Endothelial cell of umbilical vein (primary cell): Measurements from ENCODE around the gene COL20A1. TPM values are rescaled to one million over a fixed set of nuclear protein-coding genes. Genes with fewer than 3 reads are reported as not detected.

ENCODE experiments used
- BruUV-seq: library from RNA; stranded (reverse); fragments of 400-500 nt; replicated peaks from 2 replicates; lab custom pipeline; 2021; lab: Mats Ljungman, UMichigan
- CTCF ChIA-PET: fragments of 300-600, 350-600 bp; sonication (Branson Sonifier 250); formaldehyde crosslinking; loops from one replicate; lab custom pipeline; 2021; ENCODE audit warnings: antibody characterized with exemption, inconsistent platforms; lab: Charles Lee
- POLR2A ChIA-PET: fragments of 300-600, 350-600 bp; sonication (Branson Sonifier 250); formaldehyde crosslinking; loops from one replicate; lab custom pipeline; 2021; ENCODE audit warnings: antibody characterized with exemption, inconsistent platforms; lab: Charles Lee
- DNase-seq: peaks from one replicate; pipeline ENCODE4 v3.0.0-alpha.2; 2011; ENCODE audit warnings: low read depth, low spot score
- FAIRE-seq: peaks from 2 replicates; lab custom pipeline; 2011; peaks lifted over from hg19 to GRCh38; lab: Jason Lieb, UNC
- H2AFZ ChIP-seq: 2 replicates; pipeline ENCODE4 v1.6.0; 2012; ENCODE audit warnings: low read depth, low read length, control low read depth, inconsistent platforms
- H3K27ac ChIP-seq: 2 replicates; pipeline ENCODE4 v1.5.1; 2011; ENCODE audit warnings: low read depth, mild to moderate bottlenecking, control low read depth, low read length, moderate library complexity; ENCODE audit not compliant: insufficient read depth
- H3K27me3 ChIP-seq, 2 experiments: 2 replicates each; pipeline versions ENCODE4 v1.6.0 to v1.6.1; 2011; ENCODE audit warnings: low read length in 2 of 2, mixed read lengths in 1 of 2; ENCODE audit not compliant: control insufficient read depth in 2 of 2, insufficient read depth in 2 of 2
- H3K36me3 ChIP-seq, 2 experiments: 2 replicates in 1 of 2; 3 replicates in 1 of 2; pipeline ENCODE4 v1.5.1; 2011; ENCODE audit warnings: low read length in 2 of 2, mild to moderate bottlenecking in 1 of 2, moderate library complexity in 1 of 2; ENCODE audit not compliant: control insufficient read depth in 2 of 2, insufficient read depth in 2 of 2; ENCODE audit errors: extremely low read depth in 1 of 2
- H3K4me1 ChIP-seq: 3 replicates; pipeline ENCODE4 v1.5.1; 2011; ENCODE audit warnings: mild to moderate bottlenecking, low read length; ENCODE audit not compliant: control insufficient read depth, insufficient read depth; ENCODE audit errors: extremely low read depth
- H3K4me2 ChIP-seq: 2 replicates; pipeline ENCODE4 v1.6.1; 2011; ENCODE audit warnings: low read length, control low read depth, mixed read lengths; ENCODE audit not compliant: insufficient read depth
- H3K4me3 ChIP-seq, 3 experiments: fragments of 200-600 bp in 1 of 3; sonication (generic), shearing (Covaris generic) in 1 of 3; replicated peaks in 1 of 3; 2 replicates each; pipeline ENCODE4 v1.5.1; 2011 to 2016; ENCODE audit warnings: control low read depth in 3 of 3, low read length in 3 of 3, mild to moderate bottlenecking in 2 of 3, inconsistent platforms in 1 of 3, low read depth in 1 of 3, moderate library complexity in 1 of 3; ENCODE audit not compliant: insufficient read depth in 1 of 3
- H3K79me2 ChIP-seq: 2 replicates; pipeline ENCODE4 v1.6.0; 2012; ENCODE audit warnings: low read length, inconsistent platforms; ENCODE audit not compliant: control insufficient read depth, insufficient read depth
- H3K9ac ChIP-seq: replicated peaks from 2 replicates; pipeline ENCODE3; 2011; ENCODE audit warnings: low read length, control low read depth; ENCODE audit not compliant: insufficient read depth; ENCODE audit errors: extremely low read depth
- H3K9me1 ChIP-seq: replicated peaks from 3 replicates; pipeline ENCODE4 v1.6.0; 2011; ENCODE audit warnings: mild to moderate bottlenecking, low read length; ENCODE audit not compliant: control insufficient read depth, insufficient read depth; ENCODE audit errors: extremely low read depth
- H3K9me3 ChIP-seq: replicated peaks from 2 replicates; pipeline ENCODE4 v1.5.1; 2012; ENCODE audit warnings: low read length, inconsistent platforms; ENCODE audit not compliant: control insufficient read depth, insufficient read depth
- H4K20me1 ChIP-seq: replicated peaks from 2 replicates; pipeline ENCODE3; 2011; ENCODE audit warnings: mild to moderate bottlenecking, low read length; ENCODE audit not compliant: control insufficient read depth, insufficient read depth; ENCODE audit errors: extremely low read depth
- EZH2 ChIP-seq: IDR thresholded peaks from 2 replicates; pipeline ENCODE4 v1.6.1; 2012; ENCODE audit warnings: borderline replicate concordance, low read depth, mild to moderate bottlenecking, moderate library complexity, low read length, inconsistent platforms; ENCODE audit not compliant: severe bottlenecking
- FOS ChIP-seq: IDR thresholded peaks from 2 replicates; pipeline ENCODE4 v1.6.1; 2011; ENCODE audit warnings: mild to moderate bottlenecking, low read length, moderate library complexity, borderline replicate concordance; ENCODE audit not compliant: insufficient read depth
- GATA2 ChIP-seq: IDR thresholded peaks from 2 replicates; pipeline ENCODE4 v1.7.0; 2011; ENCODE audit warnings: low read depth, mild to moderate bottlenecking, moderate library complexity, mixed read lengths, low read length; ENCODE audit not compliant: insufficient read length, insufficient read depth
- JUN ChIP-seq: IDR thresholded peaks from 2 replicates; pipeline ENCODE4 v1.6.1; 2011; ENCODE audit warnings: borderline replicate concordance, low read depth; ENCODE audit not compliant: insufficient read length, insufficient read depth
- MYC ChIP-seq: IDR thresholded peaks from one replicate; pipeline ENCODE4 v1.6.1; 2011; ENCODE audit warnings: mild to moderate bottlenecking, low read depth, low read length
- POLR2A ChIP-seq: IDR thresholded peaks from 2 replicates; pipeline ENCODE4 v1.6.1; 2012; ENCODE audit warnings: low read depth, mild to moderate bottlenecking, control low read depth, low read length
- POLR2AphosphoS5 ChIP-seq: IDR thresholded peaks from 2 replicates; pipeline ENCODE4 v1.6.1; 2012; ENCODE audit warnings: low read depth, mild to moderate bottlenecking, control low read depth, low read length, moderate library complexity; ENCODE audit not compliant: insufficient read depth
- dilution Hi-C: fragments of 300-500 bp; cut with MboI; formaldehyde crosslinking; loops from one replicate; pipeline ENCODE4 v1.15.0; 2019; ENCODE audit warnings: low sequenced_read_pairs; ENCODE audit not compliant: extremely low pct_ligation_motif_present
- intact Hi-C: fragments of 100-400 bp; cut with micrococcal nuclease; formaldehyde crosslinking; loops from one replicate; pipeline ENCODE4 v1.10.0; 2022
- polyA plus RNA-seq, 4 experiments: library from polyadenylated mRNA; depleted of rRNA in 3 of 4; stranded (reverse) in 3 of 4; unstranded in 1 of 4; fragments of >200 nt; gene quantifications; 2 replicates each; pipeline versions ENCODE4 v1.2.1 to v1.2.3, GENCODE V29; 2011 to 2012; ENCODE audit warnings: missing spikeins in 1 of 4
- total RNA-seq: library from RNA; stranded (reverse); gene quantifications from 2 replicates; pipeline ENCODE4 v1.2.3, GENCODE V29; 2021
- TF ChIP-seq, protein P1 (sequence below), 2 donors: IDR thresholded peaks; 1 replicate in 1 of 2; 2 replicates in 1 of 2; pipeline ENCODE4 v1.5.1; 2011; ENCODE audit warnings: low read length in 2 of 2, mild to moderate bottlenecking in 2 of 2, moderate library complexity in 2 of 2, control low read depth in 1 of 2, inconsistent platforms in 1 of 2, low read depth in 1 of 2; ENCODE audit not compliant: insufficient read depth in 1 of 2; ENCODE audit errors: extremely low read depth in 1 of 2

Gene COL20A1
- total and polyA plus RNA-seq, 2 donors (not counting 3 experiments of a cell fraction or from before 2014, with no cell fraction given) = not detected

DNA sequence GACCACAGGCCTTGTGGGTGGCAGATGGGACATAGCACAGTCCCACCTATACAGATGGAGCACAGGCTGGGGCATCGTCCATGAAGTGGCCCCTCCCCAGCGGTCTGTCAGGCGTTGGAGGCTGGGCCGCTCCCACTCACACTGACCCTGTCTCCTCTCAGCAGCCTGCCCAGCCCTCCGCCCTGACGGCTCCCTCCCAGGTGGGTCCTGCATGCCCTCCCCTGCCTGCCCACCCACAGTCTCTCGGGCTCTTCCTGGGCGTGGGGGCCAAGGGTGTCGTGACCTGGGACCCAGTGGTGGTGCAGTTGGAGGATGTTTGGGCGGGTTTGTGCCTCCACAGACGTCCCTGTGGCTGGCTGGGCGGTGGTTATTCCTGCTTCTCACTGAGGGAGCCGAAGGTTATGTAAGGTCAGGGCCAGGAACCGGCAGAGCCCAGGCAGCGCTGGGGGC lies 22.3 kb downstream of the COL20A1 start:
- POLR2A ChIA-PET = no interaction called here
- no peak overlapping the region for H3K27ac ChIP-seq
- no peaks in the 10 kb centered on the region for H3K9me3 ChIP-seq
- no peak overlapping the region for H2AFZ ChIP-seq
- H3K4me3 ChIP-seq = no peak overlapping the region
- H3K4me2 ChIP-seq = no peak overlapping the region
- H4K20me1 ChIP-seq = no peaks in the 10 kb centered on the region
- CTCF ChIA-PET = interaction anchor here (2.1 kb wide), 1 partner anchor 67 kb away, joined by 11 read pairs; no protein-coding TSS in a partner anchor
- H3K4me1 ChIP-seq = no peaks in the 10 kb centered on the region
- no peaks in the 10 kb centered on the region for H3K36me3 ChIP-seq
- H3K27me3 ChIP-seq = no peaks in the 10 kb centered on the region
- H3K79me2 ChIP-seq = no peaks in the 10 kb centered on the region
- DNase-seq (no peak), FAIRE-seq (no peak)
- intact Hi-C loops (no loop called here), dilution Hi-C loops (no loop called here)
- no TSS peak for BruUV-seq
- TF ChIP-seq, protein P1, sequence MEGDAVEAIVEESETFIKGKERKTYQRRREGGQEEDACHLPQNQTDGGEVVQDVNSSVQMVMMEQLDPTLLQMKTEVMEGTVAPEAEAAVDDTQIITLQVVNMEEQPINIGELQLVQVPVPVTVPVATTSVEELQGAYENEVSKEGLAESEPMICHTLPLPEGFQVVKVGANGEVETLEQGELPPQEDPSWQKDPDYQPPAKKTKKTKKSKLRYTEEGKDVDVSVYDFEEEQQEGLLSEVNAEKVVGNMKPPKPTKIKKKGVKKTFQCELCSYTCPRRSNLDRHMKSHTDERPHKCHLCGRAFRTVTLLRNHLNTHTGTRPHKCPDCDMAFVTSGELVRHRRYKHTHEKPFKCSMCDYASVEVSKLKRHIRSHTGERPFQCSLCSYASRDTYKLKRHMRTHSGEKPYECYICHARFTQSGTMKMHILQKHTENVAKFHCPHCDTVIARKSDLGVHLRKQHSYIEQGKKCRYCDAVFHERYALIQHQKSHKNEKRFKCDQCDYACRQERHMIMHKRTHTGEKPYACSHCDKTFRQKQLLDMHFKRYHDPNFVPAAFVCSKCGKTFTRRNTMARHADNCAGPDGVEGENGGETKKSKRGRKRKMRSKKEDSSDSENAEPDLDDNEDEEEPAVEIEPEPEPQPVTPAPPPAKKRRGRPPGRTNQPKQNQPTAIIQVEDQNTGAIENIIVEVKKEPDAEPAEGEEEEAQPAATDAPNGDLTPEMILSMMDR (IDR thresholded peaks at IDR 0.05; ENCODE audit: extremely low read depth in 1 of 2, insufficient read depth in 1 of 2, low read depth in 1 of 2, low read length in 2 of 2) = no peak
- no peak for TF ChIP-seq POLR2A
- TF ChIP-seq FOS = no peak
- TF ChIP-seq GATA2 = no peak
- TF ChIP-seq MYC = no peak
- TF ChIP-seq POLR2AphosphoS5 = no peak
- TF ChIP-seq EZH2 = no peak
- no peak for TF ChIP-seq JUN
- no peak overlapping the region for H3K9ac ChIP-seq
- H3K9me1 ChIP-seq = no peaks in the 10 kb centered on the region
